ENCODE measurements around the gene VWA3A. TPM values are rescaled to one million over a fixed set of nuclear protein-coding genes. Genes with fewer than 3 reads are reported as not detected.
"Not testable (repeated sequence)": the region's sequence is repeated elsewhere in the genome, so short reads cannot be mapped to it uniquely, and the experiment has no call there.

Gene VWA3A
- total RNA-seq, 1 donor from 2014 or later: 0.72 TPM

GRCh38 chr16:22139008-22139407 is 46.7 kb downstream of the VWA3A start:
- no peak for DNase-seq (ENCODE audit: low spot score)

GRCh38 chr16:22139732-22140131 is 47.4 kb downstream of the VWA3A start:
- no peak for DNase-seq (ENCODE audit: low spot score)

GRCh38 chr16:22141767-22142166 is 49.4 kb downstream of the VWA3A start:
- no peak for DNase-seq (ENCODE audit: low spot score)

GRCh38 chr16:22144520-22144919 is 52.2 kb downstream of the VWA3A start:
- DNase-seq (ENCODE audit: low spot score): no peak

GRCh38 chr16:22147853-22148252 is 55.5 kb downstream of the VWA3A start:
- no peak for DNase-seq (ENCODE audit: low spot score)

- DNase-seq (ENCODE audit: low spot score): no peak
Observed at GRCh38 chr16:22151246-22151998, 59.1 kb downstream of the VWA3A start.

GRCh38 chr16:22152316-22152715 is 60.0 kb downstream of the VWA3A start:
- DNase-seq (ENCODE audit: low spot score): no peak

- DNase-seq (ENCODE audit: low spot score): not testable (repeated sequence)
Observed at GRCh38 chr16:22153078-22153477, 60.7 kb downstream of the VWA3A start.

GRCh38 chr16:22161401-22161800 is 69.1 kb downstream of the VWA3A start:
- no peak for DNase-seq (ENCODE audit: low spot score)

- DNase-seq (ENCODE audit: low spot score): no peak
Observed at GRCh38 chr16:22161999-22162655, 69.8 kb downstream of the VWA3A start, which contains the start of gene SDR42E2. Gene SDR42E2, plus strand, starts transcription at chr16:22162506. Its CDS starts 3,077 bp downstream, at chr16:22165583.

- no peak for DNase-seq (ENCODE audit: low spot score)
Observed at GRCh38 chr16:22162656-22163009, 70.3 kb downstream of the VWA3A start.

GRCh38 chr16:22163806-22164205 is 71.5 kb downstream of the VWA3A start:
- no peak for DNase-seq (ENCODE audit: low spot score)

- DNase-seq (ENCODE audit: low spot score): no peak
Observed at GRCh38 chr16:22164482-22164881, 72.1 kb downstream of the VWA3A start.

GRCh38 chr16:22165508-22166285 is 73.4 kb downstream of the VWA3A start:
- DNase-seq (ENCODE audit: low spot score): no peak

GRCh38 chr16:22171953-22172352 is 79.6 kb downstream of the VWA3A start:
- no peak for DNase-seq (ENCODE audit: low spot score)

- DNase-seq (ENCODE audit: low spot score): not testable (repeated sequence)
Observed at GRCh38 chr16:22172642-22173041, 80.3 kb downstream of the VWA3A start.

- no peak for DNase-seq (ENCODE audit: low spot score)
Observed at GRCh38 chr16:22174642-22175041, 82.3 kb downstream of the VWA3A start.

- DNase-seq (ENCODE audit: low spot score): no peak
Observed at GRCh38 chr16:22177968-22178930, 85.9 kb downstream of the VWA3A start.

- DNase-seq (ENCODE audit: low spot score): no peak
Observed at GRCh38 chr16:22181426-22181825, 89.1 kb downstream of the VWA3A start.

- DNase-seq (ENCODE audit: low spot score): no peak
Observed at GRCh38 chr16:22181843-22182242, 89.5 kb downstream of the VWA3A start.

- DNase-seq (ENCODE audit: low spot score): no peak
Observed at GRCh38 chr16:22183335-22183734, 91.0 kb downstream of the VWA3A start.

Data from umbilical cord (tissue), 2 donors.